Right lobe of liver (tissue), 6 donors: ENCODE data around the gene GAD2. TPM values are rescaled to one million over a fixed set of nuclear protein-coding genes. Genes with fewer than 3 reads are reported as not detected.

Experiments
- ATAC-seq, 4 donors: fragments of 200-7000 bp; cut with Tn5 transposase; one replicate each; pipeline ENCODE4 v1.9.1; 2020; ENCODE audit warnings: mild to moderate bottlenecking in 4 of 4, moderate library complexity in 4 of 4
- DNase-seq, 3 donors: peaks; one replicate each; pipeline ENCODE4 v3.0.0-alpha.2; 2020
- H3K27ac ChIP-seq, 3 donors: fragments of 200-600 bp; one replicate each; pipeline ENCODE4 v1.8.0; 2022
- H3K27me3 ChIP-seq, 2 donors: fragments of 200-600 bp; one replicate each; pipeline ENCODE4 v1.8.0; 2022
- H3K36me3 ChIP-seq, 4 donors: fragments of 200-600 bp; sonication (generic) in 1 of 4; one replicate each; pipeline versions ENCODE4 v1.5.1 to v1.8.0; 2017 to 2022; ENCODE audit warnings: control low read depth in 1 of 4
- H3K4me1 ChIP-seq, 4 donors: fragments of 200-600 bp; sonication (generic) in 1 of 4; one replicate each; pipeline versions ENCODE4 v1.5.1 to v1.8.0; 2017 to 2022; ENCODE audit warnings: control low read depth in 1 of 4
- H3K4me3 ChIP-seq, 3 donors: fragments of 200-600 bp; one replicate each; pipeline ENCODE4 v1.8.0; 2022
- H3K9me3 ChIP-seq, 4 donors: fragments of 200-600 bp; sonication (generic) in 1 of 4; one replicate each; pipeline versions ENCODE4 v1.5.1 to v1.8.0; 2017 to 2022; ENCODE audit warnings: control low read depth in 1 of 4
- POLR2A ChIP-seq: fragments of 450-650 bp; IDR thresholded peaks from one replicate; pipeline ENCODE4 v1.6.1; 2017; ENCODE audit warnings: antibody characterized with exemption, mild to moderate bottlenecking
- WGBS: methylation state at CpG from one replicate; pipeline ENCODE4 v1.1.6; 2018; ENCODE audit warnings: low coverage, low lambda C conversion rate; ENCODE audit not compliant: insufficient coverage; ENCODE audit errors: missing lambda C conversion rate; 5-methylcytosine and 5-hydroxymethylcytosine counted together
- intact Hi-C, 2 donors: fragments of 100-400 bp; cut with DNase I; formaldehyde crosslinking; loops; one replicate each; pipeline versions ENCODE4 v1.11.2 to v1.14.1; 2022
- total RNA-seq, 6 experiments: library from RNA; depleted of rRNA in 2 of 6; stranded (reverse); fragments of >200 nt in 2 of 6; fragmentation: NEBNext Ultra II Directional in 3 of 6; extraction: Animal tissue kit (Norgen Biotek cat#: 25700) in 3 of 6; gene quantifications; one replicate each; pipeline versions ENCODE4 v1.1.0 to v1.2.4, GENCODE V29; 2016 to 2023
- TF ChIP-seq, protein P1 (sequence below), 4 donors: fragments of 200-600 bp in 3 of 4; fragments of 450-650 bp in 1 of 4; IDR thresholded peaks; one replicate each; pipeline versions ENCODE4 v1.5.1 to v1.8.0; 2016 to 2022; ENCODE audit warnings: antibody characterized with exemption in 4 of 4, mild to moderate bottlenecking in 2 of 4
- donor health status: DM: no; HTN: yes; CAD: no.
- donor health status: DM: no; HTN: no; CAD: no.
- donor health status: DM: no; HTN: no; CAD: no.
- donor health status: DM: no; HTN: yes; CAD: no.
- donor health status: DM: no; HTN: yes; CAD: no.

GAD2 gene
- total RNA-seq, 6 experiments from 2014 or later = not detected

DNA sequence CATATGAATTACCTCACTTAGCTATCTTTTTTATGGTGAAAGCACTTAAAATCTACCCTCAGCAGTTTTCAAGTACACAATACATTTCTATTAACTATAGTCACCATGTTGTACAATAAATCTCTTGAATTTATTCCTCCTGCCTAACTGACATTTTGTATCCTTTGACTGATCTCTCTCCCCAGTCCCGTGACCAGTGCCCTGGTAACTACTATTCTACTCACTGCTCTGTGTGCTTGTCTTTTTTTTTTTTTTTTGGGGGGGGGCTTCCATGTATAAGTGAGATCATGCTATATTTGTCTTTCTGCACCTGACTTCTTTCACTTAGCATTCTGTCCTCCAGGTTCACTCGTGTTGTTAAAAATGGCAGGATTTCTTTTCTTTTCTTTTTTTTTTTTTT, 11.4 kb upstream of the GAD2 start:
- Histone ChIP-seq H3K27me3 (no peaks in the 10 kb centered on the region), H3K27ac (no peak overlapping the region), H3K9me3 (no peaks in the 10 kb centered on the region), H3K36me3 (no peaks in the 10 kb centered on the region), H3K4me1 (no peaks in the 10 kb centered on the region), H3K4me3 (no peak overlapping the region)
- ATAC-seq (no peak), DNase-seq (no peak)
- 82% methylated on average over 1 of the region's 2 CpGs for WGBS
- TF ChIP-seq POLR2A = no peak
- TF ChIP-seq, protein P1, sequence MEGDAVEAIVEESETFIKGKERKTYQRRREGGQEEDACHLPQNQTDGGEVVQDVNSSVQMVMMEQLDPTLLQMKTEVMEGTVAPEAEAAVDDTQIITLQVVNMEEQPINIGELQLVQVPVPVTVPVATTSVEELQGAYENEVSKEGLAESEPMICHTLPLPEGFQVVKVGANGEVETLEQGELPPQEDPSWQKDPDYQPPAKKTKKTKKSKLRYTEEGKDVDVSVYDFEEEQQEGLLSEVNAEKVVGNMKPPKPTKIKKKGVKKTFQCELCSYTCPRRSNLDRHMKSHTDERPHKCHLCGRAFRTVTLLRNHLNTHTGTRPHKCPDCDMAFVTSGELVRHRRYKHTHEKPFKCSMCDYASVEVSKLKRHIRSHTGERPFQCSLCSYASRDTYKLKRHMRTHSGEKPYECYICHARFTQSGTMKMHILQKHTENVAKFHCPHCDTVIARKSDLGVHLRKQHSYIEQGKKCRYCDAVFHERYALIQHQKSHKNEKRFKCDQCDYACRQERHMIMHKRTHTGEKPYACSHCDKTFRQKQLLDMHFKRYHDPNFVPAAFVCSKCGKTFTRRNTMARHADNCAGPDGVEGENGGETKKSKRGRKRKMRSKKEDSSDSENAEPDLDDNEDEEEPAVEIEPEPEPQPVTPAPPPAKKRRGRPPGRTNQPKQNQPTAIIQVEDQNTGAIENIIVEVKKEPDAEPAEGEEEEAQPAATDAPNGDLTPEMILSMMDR (IDR thresholded peaks at IDR 0.05) = no peak
- intact Hi-C loops = no loop called here

DNA sequence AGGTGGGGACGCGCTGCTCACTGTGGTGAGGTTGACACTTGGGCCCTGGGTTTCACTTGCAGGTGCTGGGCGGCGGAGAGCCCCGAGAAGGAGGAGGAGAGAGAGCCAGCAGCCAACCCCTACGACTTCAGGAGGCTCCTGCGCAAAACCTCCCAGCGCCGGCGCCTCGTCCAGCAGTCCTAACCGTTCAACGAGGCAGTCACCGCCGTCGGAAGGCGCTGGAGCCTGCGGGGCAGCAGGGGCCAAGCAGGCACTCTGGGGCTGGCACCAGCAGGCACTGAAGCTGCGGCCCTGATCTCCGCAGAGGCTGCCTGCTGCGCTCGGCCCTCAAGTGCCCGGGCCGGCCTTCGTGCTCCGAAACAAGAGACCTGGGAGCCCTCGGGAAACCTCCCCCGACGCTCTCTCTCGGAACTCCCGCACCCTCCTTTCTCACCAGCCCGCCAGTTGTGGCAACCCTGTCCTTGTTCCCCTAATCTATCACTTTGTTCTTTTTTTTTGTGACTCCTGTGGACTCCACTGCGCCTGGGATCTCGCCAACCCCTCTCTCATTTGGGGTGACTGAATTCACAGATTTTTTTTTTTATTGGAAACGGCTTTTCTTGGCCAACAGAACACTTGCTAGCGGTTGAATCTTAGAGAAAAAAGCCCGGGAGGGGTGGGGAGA, 4.7 kb upstream of the GAD2 start:
- Histone ChIP-seq H3K27ac (no peak overlapping the region), H3K27me3 (peaks cover 0 to 35% of the 10 kb centered on the region in 2 donors), H3K4me1 (peaks cover 0 to 11% (median 0%) of the 10 kb centered on the region in 4 donors), H3K4me3 (no peak overlapping the region), H3K9me3 (no peaks in the 10 kb centered on the region), H3K36me3 (no peaks in the 10 kb centered on the region)
- TF ChIP-seq, protein P1 (IDR thresholded peaks at IDR 0.05) = no peak
- TF ChIP-seq POLR2A = no peak
- DNase-seq (no peak), ATAC-seq (no peak)
- intact Hi-C loops = no loop called here
- 9% methylated on average over 12 of the region's 37 CpGs for WGBS

DNA sequence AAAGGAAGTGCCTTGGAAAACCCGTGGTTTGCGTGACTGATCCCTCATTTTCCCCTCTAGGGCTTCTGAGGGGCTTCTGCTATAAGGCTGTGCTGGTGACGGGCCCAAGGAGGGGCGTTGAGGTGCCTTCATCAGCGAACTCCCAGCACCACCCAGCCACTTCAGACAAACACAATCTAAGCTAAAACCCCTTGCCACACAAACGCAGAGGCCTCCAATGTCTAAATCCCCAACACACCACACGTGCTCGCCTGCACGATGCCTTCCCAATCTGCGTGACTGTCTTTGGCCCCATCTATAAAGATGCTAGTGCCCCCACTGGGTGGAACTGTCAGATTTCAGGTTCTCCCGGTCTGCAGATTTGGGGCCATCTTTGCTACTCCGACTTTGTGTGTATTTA, 4.1 kb upstream of the GAD2 start:
- Histone ChIP-seq H3K4me3 (no peak overlapping the region), H3K27ac (no peak overlapping the region), H3K36me3 (no peaks in the 10 kb centered on the region), H3K9me3 (no peaks in the 10 kb centered on the region), H3K4me1 (peaks cover 0 to 15% (median 0%) of the 10 kb centered on the region in 4 donors), H3K27me3 (peaks cover 0 to 38% of the 10 kb centered on the region in 2 donors)
- DNase-seq (no peak), ATAC-seq (no peak)
- WGBS = 2% methylated on average over 10 of the region's 12 CpGs
- TF ChIP-seq POLR2A = no peak
- TF ChIP-seq, protein P1 (IDR thresholded peaks at IDR 0.05) = no peak
- intact Hi-C loops = no loop called here

DNA sequence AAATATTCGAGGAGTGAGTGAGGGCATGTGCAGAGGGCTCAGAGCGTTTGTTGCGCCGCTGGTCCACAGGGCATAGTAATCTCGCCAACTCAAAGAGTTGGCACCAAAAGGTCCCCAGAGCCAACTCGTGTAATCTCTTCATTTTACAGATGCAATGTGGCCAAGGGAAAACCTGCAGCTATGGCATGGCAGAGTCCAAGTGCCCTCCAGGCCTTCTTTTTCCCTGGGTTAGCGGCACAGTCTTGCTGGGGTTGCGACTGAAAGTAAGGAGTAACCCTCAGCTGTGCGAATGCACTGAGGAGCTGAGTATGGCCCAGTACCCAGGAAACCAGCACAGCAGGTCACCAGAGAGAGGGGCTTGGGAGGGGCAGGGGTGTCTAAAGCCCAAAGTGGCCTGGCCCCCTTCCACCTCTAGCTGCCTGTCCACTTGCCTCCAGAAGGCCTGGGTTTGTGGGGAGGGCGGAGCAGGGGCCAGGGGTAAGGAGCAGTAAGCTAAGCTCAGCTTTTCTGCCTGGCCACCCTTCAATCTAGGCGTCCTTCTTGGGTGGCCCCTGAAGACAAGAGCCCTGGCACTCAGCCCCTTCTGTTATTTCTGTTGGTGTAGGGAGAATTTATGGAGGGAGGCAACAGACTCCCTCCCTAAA, 3.3 kb upstream of the GAD2 start:
- DNase-seq (no peak), ATAC-seq (no peak)
- intact Hi-C loops = no loop called here
- TF ChIP-seq, protein P1 (IDR thresholded peaks at IDR 0.05) = no peak
- no peak for TF ChIP-seq POLR2A
- no peaks in the 10 kb centered on the region for H3K36me3 ChIP-seq
- peaks cover 0 to 45% of the 10 kb centered on the region in 2 donors for H3K27me3 ChIP-seq
- no peaks in the 10 kb centered on the region for H3K9me3 ChIP-seq
- H3K27ac ChIP-seq = no peak overlapping the region
- WGBS = 10% methylated on average over 4 of the region's 11 CpGs
- H3K4me3 ChIP-seq = no peak overlapping the region
- H3K4me1 ChIP-seq = peaks cover 0 to 22% (median 0%) of the 10 kb centered on the region in 4 donors
